Stimulated activated CD8-positive, alpha-beta memory T cell treated with anti-CD3 and anti-CD28 coated beads, Interleukin-15, amount 100 ng/mL, for 1 hour (primary cell): ENCODE results near the gene CD2BP2.

Experiments
- DNase-seq: peaks from one replicate; pipeline ENCODE4 v3.0.0-alpha.2; 2020; ENCODE audit warnings: low read depth

Gene CD2BP2

DNA sequence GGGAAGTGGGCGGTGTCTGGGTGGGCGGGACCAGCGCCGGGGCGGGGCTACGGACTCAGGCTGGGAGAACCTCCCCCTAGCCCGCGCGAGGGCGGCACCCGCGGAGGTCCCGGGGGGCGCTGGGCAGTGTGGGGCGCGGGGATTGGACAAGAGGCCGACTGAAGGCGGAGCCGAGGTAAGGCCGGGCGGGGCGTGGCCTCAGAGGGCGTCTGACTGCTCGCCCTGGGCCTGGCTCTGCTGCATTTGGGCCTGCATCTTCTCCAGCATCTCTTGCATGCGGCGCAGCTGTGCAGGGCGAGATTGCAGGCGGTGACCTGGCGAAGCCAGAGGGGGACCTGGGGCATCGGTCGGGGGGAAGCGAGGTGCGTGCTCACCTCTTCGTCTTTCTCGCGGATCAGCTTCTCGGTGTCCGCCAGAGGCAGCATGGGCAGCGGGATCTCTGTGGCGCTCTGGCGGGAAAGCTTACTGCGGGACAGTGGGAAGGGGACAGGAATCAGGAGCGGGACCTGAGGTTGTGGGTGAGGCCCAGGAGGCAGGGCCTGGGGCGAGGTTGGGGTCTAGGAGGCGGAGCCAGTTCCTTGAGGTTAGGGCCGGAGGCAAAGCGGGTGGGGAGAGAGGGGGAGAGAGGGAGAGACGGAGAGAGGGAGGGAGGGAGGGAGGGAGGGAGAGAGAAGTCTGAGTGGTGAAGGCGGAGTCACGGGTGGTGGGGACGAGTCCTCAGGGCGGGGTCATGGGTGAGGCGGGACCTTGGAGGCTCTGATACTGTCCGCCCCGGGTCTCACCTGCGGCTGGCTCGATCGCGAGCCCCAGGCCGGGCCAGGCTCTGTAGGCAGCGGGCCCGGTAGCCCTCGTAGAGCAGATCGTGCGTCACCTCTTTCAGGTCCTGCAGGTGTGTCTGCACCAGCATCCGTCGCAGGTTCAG, 23.4 kb upstream of the CD2BP2 start:
- peak; percentile 99 for DNase-seq

DNA sequence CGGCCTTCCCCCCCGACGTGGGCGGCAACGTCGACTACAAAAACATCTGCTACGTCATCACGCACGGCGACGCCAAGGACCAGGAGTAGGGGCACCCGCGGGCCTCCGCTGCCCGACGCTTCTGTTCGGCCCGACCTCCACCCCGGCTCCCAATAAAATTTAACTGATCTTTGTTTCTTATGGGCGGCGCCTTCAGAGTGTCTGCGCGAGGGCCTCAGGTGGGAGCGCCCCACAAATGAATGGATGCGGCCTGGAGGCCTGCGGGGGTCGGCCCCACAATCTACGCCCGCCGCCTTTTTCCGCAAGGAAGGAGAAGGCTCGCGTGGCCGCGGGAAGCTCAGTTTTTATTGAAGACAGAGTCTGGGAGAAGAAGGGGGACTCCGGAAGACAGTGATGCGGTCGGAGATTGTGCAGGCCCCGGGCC, 22.7 kb upstream of the CD2BP2 start:
- DNase-seq: peak; percentile 77

DNA sequence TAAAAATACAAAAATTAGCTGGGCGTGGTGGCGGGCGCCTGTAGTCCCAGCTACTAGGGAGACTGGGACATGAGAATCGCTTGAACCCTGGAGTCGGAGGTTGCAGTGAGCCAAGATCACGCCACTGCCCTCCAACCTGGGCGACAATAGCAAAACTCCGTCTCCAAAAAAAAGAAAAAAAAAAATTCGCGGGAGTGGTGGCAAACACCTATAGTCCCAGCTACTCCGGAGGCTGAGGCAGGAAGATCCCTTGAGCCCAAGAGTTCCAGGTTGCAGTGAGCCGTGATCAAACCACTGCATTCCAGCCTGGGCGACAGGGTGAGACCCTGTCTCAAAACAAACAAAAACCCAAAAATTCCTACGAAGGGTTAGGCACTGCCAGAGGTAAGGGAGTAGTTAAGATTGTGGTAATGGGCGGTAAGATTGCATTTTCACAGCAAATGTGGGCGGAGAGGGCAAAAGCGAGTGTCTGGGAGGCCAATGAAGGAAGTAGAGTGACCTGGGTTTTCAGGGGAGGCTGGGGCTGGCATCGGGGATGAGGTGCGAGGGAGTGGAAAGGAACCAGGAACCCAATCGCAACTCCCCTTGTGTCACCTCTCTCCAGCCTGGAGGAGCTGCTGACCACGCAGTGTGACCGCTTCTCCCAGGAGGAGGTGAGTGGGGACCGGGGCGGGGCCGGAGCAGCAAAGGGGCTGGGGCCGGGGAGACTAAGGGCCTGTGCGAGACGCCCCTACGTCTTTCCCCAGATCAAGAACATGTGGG, 22.1 kb upstream of the CD2BP2 start:
- no peak for DNase-seq

DNA sequence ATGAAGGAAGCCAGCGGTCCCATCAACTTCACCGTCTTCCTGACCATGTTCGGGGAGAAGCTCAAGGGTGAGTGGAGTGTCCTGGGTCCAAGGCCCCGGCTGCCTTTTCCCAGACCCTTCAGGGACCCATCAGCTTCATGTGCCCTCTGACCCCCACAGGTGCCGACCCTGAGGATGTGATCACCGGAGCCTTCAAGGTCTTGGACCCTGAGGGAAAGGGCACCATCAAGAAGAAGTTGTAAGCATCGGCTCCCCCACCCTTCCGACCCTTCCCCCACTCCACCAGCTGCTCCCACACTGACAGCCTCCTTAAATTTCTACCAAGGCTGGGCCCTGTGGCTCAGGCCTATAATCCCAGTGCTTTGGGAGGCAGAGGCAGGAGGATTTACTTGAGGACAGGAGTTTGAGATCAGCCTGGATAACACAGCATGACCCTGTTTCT, 21.4 kb upstream of the CD2BP2 start:
- DNase-seq: no peak

DNA sequence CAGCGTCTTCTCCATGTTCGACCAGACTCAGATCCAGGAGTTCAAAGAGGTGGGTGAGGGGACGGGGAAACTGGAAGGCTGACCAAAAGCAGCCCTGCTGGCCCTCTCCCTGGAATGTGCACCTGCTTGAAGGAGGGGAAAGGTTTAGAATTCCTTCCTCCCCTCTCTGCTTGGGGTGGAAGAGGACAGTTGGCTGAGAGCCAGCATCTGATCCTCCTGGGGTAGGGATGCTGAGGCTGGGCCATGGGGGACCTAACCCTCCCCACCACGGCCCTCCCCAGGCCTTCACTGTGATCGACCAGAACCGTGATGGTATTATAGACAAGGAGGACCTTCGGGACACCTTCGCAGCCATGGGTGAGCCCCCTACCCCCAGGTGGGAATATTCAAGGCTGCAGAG, 20.8 kb upstream of the CD2BP2 start:
- no peak for DNase-seq

DNA sequence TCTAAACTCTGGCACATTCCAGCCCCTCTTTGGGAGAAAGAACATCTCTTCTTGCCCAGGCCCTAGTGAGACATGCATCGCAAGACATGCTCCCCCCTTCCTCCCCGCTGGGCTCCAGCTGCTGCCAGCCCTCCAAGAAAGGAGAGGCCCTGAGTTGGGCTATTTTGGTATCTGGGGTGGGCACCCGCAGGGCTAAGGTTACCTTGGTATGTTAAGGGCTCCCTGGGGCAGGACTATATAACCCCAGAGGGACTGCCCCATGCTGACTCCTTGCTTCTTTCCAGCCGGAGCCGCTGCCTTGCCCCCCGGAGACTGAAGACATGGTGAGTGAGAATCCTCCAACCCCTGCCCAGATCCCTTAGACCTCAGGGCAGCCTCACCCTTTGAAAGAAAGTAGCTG, 19.4 kb upstream of the CD2BP2 start, which contains the start of gene MYL11:
Gene MYL11 (plus strand): TSS at position 265 of the 400 bp plus-strand sequence. CDS start 56 bp downstream, at position 321.
- no peak for DNase-seq

DNA sequence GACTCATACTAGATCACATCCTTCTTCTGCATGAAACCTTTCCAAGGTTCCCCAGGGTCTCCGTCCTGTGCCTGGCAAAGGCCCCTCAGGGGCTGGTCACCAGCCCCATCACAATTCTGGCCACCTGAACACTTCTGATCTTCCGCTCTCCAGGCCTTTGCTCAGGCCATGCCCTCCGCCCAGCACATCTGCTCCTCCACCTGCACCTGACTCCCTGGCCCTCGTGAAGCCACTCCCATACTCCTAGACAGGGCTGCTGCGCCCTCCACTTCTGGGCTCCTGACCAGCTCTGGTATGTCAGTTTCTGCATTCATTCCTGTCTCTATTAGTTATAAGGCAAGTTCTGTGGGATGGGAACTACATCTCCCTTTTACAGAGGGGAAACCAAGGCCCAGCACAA, 17.6 kb upstream of the CD2BP2 start:
- no peak for DNase-seq

DNA sequence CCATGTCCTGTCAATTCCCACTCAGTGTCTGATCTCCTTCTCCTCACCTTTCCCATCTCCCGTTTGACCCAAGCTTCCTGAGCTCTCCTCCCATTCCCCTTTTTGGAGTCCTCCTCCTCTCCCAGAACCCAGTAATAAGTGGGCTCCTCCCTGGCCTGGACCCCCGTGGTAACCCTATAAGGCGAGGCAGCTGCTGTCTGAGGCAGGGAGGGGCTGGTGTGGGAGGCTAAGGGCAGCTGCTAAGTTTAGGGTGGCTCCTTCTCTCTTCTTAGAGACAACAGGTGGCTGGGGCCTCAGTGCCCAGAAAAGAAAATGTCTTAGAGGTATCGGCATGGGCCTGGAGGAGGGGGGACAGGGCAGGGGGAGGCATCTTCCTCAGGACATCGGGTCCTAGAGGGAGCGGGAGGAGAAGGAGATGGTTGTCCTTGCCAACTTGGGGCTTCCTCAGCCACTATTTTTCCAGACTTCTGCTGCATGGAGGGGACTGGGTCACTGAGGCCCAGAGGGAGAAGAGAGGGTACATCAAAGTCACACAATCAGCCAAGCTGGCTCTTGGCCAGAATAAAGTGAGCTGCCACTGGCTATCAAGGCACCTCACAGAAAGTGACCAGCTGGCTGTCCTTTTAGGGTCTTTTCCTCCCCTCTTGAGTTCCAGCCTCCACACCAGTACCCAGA, 17.1 kb upstream of the CD2BP2 start:
- DNase-seq: no peak

DNA sequence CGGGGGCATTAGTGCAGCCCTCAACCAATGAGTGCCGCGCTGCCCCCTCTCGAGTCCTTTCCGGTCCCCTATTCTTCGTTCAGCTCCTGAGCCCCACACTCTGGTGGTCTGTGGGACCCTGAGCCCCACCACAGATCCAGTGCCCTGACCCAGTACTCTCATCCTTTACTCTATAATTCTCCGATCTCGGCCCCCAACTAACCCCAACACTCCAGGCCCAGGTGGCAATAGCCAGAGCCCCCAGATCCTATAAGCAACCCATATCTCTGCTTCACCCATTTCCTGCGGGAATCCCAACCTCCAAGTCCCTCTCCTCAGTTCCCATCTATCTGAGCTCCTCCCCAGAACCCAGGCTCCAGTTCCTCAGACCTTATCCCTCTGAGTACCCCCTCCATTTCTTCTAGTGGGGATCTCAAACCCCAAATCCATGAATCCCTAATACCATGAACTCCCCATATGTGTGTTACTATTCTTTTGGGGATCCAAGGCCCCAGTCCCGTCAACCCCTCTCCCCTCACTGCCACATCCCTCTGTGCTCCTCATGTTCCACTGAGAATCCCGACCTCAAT, 16.2 kb upstream of the CD2BP2 start:
- DNase-seq: no peak

DNA sequence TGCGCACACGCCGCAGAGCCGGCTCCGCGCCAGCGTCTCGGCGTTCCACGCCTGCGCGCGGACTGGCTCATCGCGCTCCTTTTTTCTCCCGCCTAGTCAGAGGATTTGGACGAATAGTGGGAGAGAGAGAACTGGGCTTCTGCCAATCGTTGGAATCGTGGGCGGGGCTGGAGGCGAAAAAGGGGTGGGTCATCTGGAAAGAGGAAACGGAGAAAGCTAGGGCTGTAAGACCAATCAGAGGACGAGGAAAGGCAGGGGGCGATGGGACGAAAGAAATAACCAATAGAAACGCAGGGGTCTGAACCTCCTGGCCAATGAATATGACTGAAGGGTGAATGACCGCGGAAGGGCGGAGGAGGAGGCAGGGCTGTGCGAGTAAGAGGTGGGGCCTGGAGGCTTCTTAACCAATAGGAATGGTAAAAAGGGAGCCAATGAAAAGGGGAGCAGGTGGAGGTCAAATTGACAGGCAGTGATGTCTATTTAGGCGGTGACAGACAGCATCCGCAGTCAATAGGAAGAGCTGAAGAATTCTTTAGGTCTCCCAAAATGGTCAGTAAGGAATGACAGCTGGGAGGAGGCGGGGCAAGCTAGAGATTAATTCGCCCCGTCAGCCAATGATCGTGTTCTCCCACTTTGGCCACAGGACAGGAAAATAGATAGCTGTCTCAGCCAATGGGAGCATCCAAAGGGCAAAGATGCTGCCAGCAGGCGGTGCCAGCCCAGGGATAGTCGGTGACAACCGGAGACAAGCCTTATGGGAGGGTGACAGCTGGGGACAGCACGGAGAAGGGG, 15.5 kb upstream of the CD2BP2 start, which contains the start of gene TBC1D10B:
Gene TBC1D10B (minus strand): TSS at position 39 of the 792 bp plus-strand sequence. CDS start 311 bp downstream, outside the sequence.
- peak; percentile 97 for DNase-seq

DNA sequence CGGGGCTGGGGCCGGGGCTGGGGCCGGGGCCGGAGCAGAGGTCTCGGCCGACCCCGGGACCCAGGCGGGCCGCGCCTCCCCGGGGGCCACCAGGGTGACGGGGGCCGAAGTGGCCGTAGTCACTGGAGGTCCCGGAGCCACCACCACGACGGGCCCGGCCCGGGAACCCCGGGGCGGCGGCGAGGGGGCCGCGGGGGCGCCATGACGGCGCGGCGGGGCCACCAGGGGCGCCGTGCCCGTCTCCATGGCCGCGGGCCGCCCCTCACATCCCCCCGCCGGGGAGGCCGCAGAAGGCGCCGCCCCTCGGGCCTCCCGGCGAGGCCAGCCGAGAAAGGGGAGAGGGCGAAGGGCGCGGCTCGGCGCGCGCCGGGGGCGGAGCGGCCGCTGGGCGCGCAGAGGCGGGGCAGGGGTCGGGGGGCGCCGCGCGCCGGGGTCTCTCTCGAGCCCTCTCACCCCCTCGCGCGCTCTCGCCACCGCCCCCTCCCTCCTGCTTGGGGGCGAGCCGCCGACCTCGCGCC, 14.9 kb upstream of the CD2BP2 start:
- DNase-seq: no peak

DNA sequence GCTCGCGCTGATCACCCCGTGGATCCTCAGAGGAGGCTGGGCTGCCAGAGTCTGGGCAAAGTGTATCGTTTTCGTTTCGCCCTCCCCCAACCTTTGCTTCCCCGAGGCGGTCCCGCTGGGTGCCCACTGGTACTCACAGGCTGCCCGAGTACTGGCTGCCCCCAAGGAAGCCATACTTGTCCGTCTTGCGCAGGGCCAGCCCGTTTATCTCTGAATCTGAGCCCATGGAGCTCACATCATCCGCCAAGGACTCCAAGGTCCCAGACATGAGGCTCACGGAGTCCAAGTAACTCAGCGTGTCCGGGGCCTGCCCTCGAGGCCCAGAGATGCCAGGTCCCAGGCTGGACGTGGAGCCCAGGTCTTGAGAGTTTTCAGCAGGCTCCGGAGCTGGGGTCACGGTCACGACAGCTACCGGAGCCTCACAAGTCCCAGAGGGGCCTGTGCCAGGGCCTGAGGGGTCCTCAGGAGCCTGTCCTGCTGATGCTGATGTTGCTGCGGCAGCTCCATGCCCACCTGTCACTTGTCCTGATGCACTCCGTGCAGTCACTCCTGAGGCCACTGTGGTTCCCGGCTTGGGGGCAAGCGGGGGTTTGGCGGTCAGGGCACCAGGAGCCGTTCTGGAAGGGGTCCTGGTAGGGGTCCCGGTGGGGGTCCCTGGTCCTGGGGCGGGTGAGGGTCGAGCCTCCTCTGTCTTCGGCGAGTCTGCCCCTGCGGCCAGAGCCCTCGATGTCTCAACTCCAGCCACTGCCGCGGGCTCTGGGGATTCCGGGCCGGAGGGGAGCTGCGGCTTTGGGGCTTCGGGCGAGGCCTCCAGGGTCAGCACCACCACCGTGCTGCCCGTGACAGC, 14.2 kb upstream of the CD2BP2 start:
- no peak for DNase-seq

DNA sequence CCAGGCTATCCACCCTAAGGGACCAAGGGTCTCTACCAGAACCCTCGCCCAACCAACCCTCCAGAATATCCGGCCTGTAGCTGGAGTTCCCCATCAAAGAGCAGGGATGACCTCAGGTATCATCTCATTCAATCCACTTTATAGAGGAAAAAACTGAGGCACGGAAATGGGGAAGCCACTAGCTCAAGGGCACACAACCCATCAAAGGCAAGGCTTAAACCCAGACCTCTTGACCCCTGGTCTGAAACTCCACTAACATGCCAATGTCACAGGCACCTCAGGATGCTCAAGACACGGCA, 13.6 kb upstream of the CD2BP2 start:
- DNase-seq: no peak

DNA sequence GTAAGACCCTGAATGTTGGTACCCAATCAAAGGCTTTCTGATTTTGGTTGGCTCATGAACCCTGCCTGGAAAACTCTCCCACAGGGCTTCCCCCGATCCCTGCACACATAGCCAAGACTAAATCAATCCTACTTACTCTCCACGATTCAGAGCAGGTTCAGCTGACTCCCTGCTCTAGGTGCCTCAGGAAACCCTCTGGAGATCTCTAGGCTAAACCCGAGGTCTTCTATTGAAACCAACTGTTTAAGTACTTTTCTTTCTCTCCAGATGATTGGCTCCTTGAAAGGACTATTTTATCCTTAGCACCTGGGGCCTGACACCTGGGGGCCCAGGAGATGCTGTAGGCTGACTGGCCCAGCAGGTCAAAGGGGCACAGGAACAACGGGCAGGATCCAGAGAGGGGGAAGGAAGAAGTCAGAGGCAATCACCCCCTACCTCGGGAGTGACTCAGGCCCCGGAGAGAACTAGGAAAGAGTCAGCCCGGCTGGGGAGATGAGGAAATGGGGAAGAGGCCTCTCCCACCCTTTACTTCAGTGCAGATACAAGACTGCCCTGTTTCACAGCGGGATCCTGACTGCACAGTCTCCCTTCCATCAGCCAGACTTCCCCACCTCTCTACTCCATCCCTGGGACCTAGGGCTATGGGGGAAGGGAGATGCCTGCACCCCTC, 13.1 kb upstream of the CD2BP2 start:
- no peak for DNase-seq

DNA sequence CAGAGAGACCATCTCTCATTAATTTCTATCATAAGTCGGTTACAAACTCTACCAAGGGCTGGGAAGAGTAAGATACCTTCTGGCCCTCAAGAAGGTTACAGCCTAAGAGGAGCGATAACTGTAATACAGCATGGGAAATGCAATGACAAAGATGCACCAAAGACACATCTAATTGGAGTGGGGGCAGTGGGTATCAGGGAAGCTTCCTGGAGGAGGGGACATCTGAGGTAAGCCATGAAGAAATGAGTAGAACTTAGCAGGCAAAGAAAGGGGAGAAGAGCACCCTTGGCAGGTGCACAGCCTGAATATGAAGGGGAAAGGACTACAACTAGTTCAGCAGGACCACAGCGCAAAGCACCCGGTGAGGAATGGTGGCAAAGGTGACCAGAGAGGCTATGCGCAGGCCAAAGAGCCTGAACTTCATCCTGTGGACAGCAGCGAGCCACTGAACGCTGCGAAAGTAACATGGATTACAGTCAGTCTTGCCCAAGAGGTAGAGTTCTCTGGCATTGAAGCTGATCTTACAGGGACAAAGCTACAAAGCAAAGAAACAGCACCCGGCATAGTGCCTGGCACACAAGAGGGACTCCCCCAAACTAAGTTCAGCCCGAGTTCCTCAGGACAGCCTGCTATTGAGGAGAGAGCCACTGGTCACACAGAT, 12.4 kb upstream of the CD2BP2 start:
- DNase-seq: no peak

DNA sequence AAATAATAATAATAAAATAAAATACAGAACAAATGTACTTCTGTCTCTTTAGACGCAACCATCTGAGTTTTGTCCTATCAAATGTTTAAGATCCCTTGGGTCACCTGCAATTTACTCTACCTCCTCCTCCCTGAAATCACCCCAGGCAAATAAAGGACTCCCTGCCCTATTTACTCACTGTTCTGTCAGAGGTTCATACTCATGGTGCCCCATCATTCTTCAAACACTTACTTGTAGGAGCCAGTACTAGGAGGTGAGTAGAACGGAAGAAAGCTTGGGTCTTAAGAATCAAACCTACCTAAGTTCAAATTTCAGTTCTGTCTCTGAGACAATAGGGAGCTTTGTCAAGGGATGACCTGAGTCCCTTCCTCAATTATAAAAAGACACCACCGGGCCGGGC, 11.4 kb upstream of the CD2BP2 start:
- no peak for DNase-seq

DNA sequence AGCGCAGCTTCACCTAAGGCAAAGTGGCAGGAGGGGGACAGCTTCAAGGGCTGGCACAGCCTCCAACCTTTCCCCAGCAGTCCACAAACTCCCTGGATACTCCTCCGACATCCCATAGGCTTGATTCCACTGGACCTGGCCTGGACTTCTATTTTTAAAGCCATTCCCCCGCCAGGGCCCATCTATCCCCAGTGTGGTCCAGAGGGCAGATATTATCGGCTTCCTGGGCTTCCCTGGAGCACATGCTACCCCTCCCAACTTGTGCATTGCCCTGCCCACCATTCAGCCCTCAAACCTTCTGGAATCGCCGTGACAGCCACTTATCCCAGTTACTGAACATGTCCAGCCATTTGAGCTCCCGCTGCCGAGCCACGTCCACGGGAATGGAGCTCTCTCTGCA, 10.1 kb upstream of the CD2BP2 start:
- no peak for DNase-seq

DNA sequence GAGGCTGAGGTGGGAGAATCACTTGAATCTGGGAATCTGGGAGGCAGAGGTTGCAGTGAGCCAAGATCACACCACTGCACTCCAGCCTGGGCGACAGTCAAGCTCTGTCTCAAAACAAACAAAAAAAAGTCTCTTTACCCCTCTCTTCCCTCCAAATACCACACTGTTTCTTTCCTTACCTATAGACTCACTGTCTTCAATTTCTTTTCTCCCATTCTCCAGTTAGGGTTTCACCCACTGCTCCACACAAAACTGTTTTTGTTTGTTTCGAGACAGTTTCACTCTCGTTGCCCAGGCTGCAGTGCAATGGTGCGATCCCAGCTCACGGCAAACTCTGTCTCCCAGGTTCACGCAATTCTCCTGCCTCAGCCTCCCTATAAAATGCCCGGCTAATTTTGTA, 6.1 kb upstream of the CD2BP2 start:
- DNase-seq: no peak

DNA sequence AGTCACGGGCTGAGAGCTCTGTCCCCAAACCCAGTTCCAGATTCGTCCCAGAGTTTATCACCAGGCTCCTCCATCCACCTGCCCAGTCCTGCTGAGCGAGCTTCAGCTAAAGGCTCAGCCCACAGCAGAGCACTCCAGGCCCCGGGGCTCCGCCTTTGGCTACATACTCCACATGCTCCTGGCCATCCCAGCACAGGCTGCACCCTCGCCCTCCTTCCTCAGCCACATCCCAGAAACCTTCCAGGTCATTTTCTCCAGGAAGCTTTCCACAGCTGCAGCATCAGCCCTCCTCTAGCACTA, 4.7 kb upstream of the CD2BP2 start:
- DNase-seq: no peak
